K562 (cell line): Measurements from ENCODE around the gene KCNH2. TPM values are rescaled to one million over a fixed set of nuclear protein-coding genes. Genes with fewer than 3 reads are reported as not detected.
A peak's percentile ranks its signal among the peaks of the same experiment; 100 is the strongest.

Source experiments
- ADNP ChIP-seq: fragments of 200-800 bp; sonication (Bioruptor generic); IDR thresholded peaks from 2 replicates; pipeline ENCODE4 v1.6.1; 2016; ENCODE audit warnings: missing genetic modification characterization, missing compliant biosample characterization
- ARID2 ChIP-seq: fragments of 450-650 bp; IDR thresholded peaks from 2 replicates; pipeline ENCODE4 v1.6.1; 2017; ENCODE audit warnings: antibody characterized with exemption, mild to moderate bottlenecking
- ARNT ChIP-seq, 2 experiments: fragments of 450-650 bp; IDR thresholded peaks; 2 replicates each; pipeline ENCODE4 v1.6.1; 2016; ENCODE audit warnings: mild to moderate bottlenecking in 1 of 2
- CBFB ChIP-seq: sonication (generic); formaldehyde crosslinking; IDR thresholded peaks from 2 replicates; pipeline ENCODE4 v1.4.0; 2020; ENCODE audit warnings: mild to moderate bottlenecking, missing genetic modification reagents
- CHCHD3 ChIP-seq: fragments of 250-450 bp; sonication (Bioruptor Pico); IDR thresholded peaks from 2 replicates; pipeline ENCODE4 v2.1.2; 2022; ENCODE audit warnings: mild to moderate bottlenecking
- CREB1 ChIP-seq, 2 experiments: sonication (generic) in 1 of 2; formaldehyde crosslinking in 1 of 2; IDR thresholded peaks; 2 replicates each; pipeline versions ENCODE4 v1.6.1 to v1.8.0; 2012 to 2022; ENCODE audit warnings: inconsistent platforms in 1 of 2, mild to moderate bottlenecking in 1 of 2, missing genetic modification reagents in 1 of 2, moderate library complexity in 1 of 2
- ELF4 ChIP-seq: fragments of 450-650 bp; formaldehyde crosslinking; IDR thresholded peaks from 2 replicates; pipeline ENCODE4 v1.4.0; 2022; ENCODE audit warnings: missing genetic modification characterization
- FOSL1 ChIP-seq: fragments of 200-800 bp; sonication (Bioruptor generic); conservative IDR thresholded peaks from 2 replicates; pipeline ENCODE4 v1.6.1; 2016; ENCODE audit warnings: missing genetic modification characterization, missing compliant biosample characterization
- HNRNPUL1 ChIP-seq: fragments of 200-400 bp; formaldehyde crosslinking; IDR thresholded peaks from 2 replicates; pipeline ENCODE4 v1.6.1; 2017; ENCODE audit warnings: low read length
- JUND ChIP-seq, 2 experiments: IDR thresholded peaks; 2 replicates in 1 of 2; 3 replicates in 1 of 2; pipeline ENCODE4 v1.6.1; 2011; ENCODE audit warnings: borderline replicate concordance in 2 of 2, low read depth in 2 of 2, low read length in 2 of 2, improper control_type of control experiment in 1 of 2, missing biosample characterization in 1 of 2, missing genetic modification characterization in 1 of 2, missing genetic modification reagents in 1 of 2
- KDM4B ChIP-seq, 2 experiments: fragments of 450-650 bp in 1 of 2; sonication (generic) in 1 of 2; IDR thresholded peaks; 2 replicates each; pipeline ENCODE4 v1.6.1; 2016 to 2017; ENCODE audit warnings: borderline replicate concordance in 2 of 2, antibody characterized with exemption in 1 of 2, low read depth in 1 of 2, mild to moderate bottlenecking in 1 of 2
- POLR2AphosphoS2 ChIP-seq: IDR thresholded peaks from 2 replicates; pipeline ENCODE4 v1.6.1; 2012; ENCODE audit warnings: low read length, improper control_type of control experiment
- POLR2B ChIP-seq: fragments of 450-650 bp; IDR thresholded peaks from 2 replicates; pipeline ENCODE4 v1.6.1; 2018; ENCODE audit warnings: low read depth; ENCODE audit not compliant: partially characterized antibody
- POLR2G ChIP-seq: fragments of 200-400 bp; formaldehyde crosslinking; IDR thresholded peaks from 2 replicates; pipeline ENCODE4 v1.6.1; 2017; ENCODE audit warnings: low read depth, mild to moderate bottlenecking, antibody characterized with exemption, low read length, moderate library complexity
- POLR2H ChIP-seq: IDR thresholded peaks from 2 replicates; pipeline ENCODE4 v1.6.1; 2016; ENCODE audit warnings: missing genetic modification characterization, low read depth, mild to moderate bottlenecking, control low read depth, missing compliant biosample characterization, moderate library complexity
- RBFOX2 ChIP-seq: fragments of 200-400 bp; formaldehyde crosslinking; IDR thresholded peaks from 2 replicates; pipeline ENCODE4 v1.6.1; 2017; ENCODE audit warnings: low read depth, mild to moderate bottlenecking, low read length, moderate library complexity
- RBM22 ChIP-seq: fragments of 200-400 bp; formaldehyde crosslinking; IDR thresholded peaks from 2 replicates; pipeline ENCODE4 v1.6.1; 2018; ENCODE audit warnings: low read length, low read depth; ENCODE audit not compliant: poor library complexity, severe bottlenecking
- SREBF2 ChIP-seq: sonication (generic); formaldehyde crosslinking; IDR thresholded peaks from 2 replicates; pipeline ENCODE4 v1.4.0; 2020; ENCODE audit warnings: mild to moderate bottlenecking, missing genetic modification reagents
- TARDBP ChIP-seq: fragments of 450-650 bp; IDR thresholded peaks from 2 replicates; pipeline ENCODE4 v1.6.1; 2016
- TFAP4 ChIP-seq: sonication (generic); formaldehyde crosslinking; IDR thresholded peaks from 2 replicates; pipeline ENCODE4 v1.8.0; 2022; ENCODE audit warnings: missing genetic modification reagents, mild to moderate bottlenecking, moderate library complexity, borderline replicate concordance
- ZNF717 ChIP-seq: fragments of 250-450 bp; sonication (Bioruptor Pico); IDR thresholded peaks from 2 replicates; pipeline ENCODE4 v1.5.0; 2021
- polyA plus RNA-seq, 8 experiments: library from polyadenylated mRNA; depleted of rRNA in 4 of 8; stranded (reverse) in 5 of 8; unstranded in 3 of 8; fragments of >200 nt; fragmentation: Nextera tagmentation in 2 of 8; fragmentation: Illumina TruSeq in 1 of 8; extraction: Ambion mirVana in 2 of 8; extraction: Trizol in 1 of 8; gene quantifications; 2 replicates each; pipeline versions ENCODE4 v1.2.1 to v1.2.3, GENCODE V29; 2011 to 2014; ENCODE audit warnings: inconsistent platforms in 1 of 8, missing spikeins in 1 of 8
- total RNA-seq, 7 experiments: library from RNA; depleted of rRNA in 6 of 7; stranded (reverse); fragments of >200 nt in 6 of 7; fragmentation: Illumina TruSeq in 2 of 7; extraction: Trizol in 2 of 7; gene quantifications; 2 replicates each; pipeline versions ENCODE4 v1.2.1 to v1.2.3, GENCODE V29; 2011 to 2021; ENCODE audit warnings: low replicate concordance in 1 of 7
- TF ChIP-seq, protein P1 (sequence below): fragments of 250-450 bp; sonication (Bioruptor Pico); IDR thresholded peaks from 2 replicates; pipeline ENCODE4 v1.5.0; 2021
- TF ChIP-seq, protein P2 (sequence below): sonication (generic); formaldehyde crosslinking; IDR thresholded peaks from 2 replicates; pipeline ENCODE4 v1.8.0; 2022; ENCODE audit warnings: mild to moderate bottlenecking, missing genetic modification reagents

The KCNH2 gene
- total and polyA plus RNA-seq, 9 of the 15 experiments (the other 6 are each of a cell fraction or from before 2014, with no cell fraction given): 18.1 to 368 (median 218) TPM

GRCh38 chr7:150944066-150945042, 33.8 kb downstream of the KCNH2 start (continued):
- no peak for TF ChIP-seq CREB1 (IDR thresholded peaks at IDR 0.05)
- 0 out of 2 replicates have a peak, but pooled peaks have one; percentile 26 for TF ChIP-seq CREB1 (CRISPR knock-in tag; IDR thresholded peaks at IDR 0.05)
- peak; percentile 68 for TF ChIP-seq FOSL1
- TF ChIP-seq CBFB (CRISPR knock-in tag): peak; percentile 20; the same call in 1 of the 2 replicates
- no peak for TF ChIP-seq HNRNPUL1
- TF ChIP-seq, protein P1, sequence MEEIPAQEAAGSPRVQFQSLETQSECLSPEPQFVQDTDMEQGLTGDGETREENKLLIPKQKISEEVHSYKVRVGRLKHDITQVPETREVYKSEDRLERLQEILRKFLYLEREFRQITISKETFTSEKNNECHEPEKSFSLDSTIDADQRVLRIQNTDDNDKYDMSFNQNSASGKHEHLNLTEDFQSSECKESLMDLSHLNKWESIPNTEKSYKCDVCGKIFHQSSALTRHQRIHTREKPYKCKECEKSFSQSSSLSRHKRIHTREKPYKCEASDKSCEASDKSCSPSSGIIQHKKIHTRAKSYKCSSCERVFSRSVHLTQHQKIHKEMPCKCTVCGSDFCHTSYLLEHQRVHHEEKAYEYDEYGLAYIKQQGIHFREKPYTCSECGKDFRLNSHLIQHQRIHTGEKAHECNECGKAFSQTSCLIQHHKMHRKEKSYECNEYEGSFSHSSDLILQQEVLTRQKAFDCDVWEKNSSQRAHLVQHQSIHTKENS (CRISPR knock-in tag): peak; percentile 79; the same call in 1 of the 2 replicates
- TF ChIP-seq ARNT (IDR thresholded peaks at IDR 0.05): no peak
- no peak for TF ChIP-seq ADNP (tag)
- TF ChIP-seq POLR2G: peak; percentile 75
- TF ChIP-seq POLR2B: peak; percentile 76
- no peak for TF ChIP-seq POLR2H (tag)
- TF ChIP-seq, protein P2, sequence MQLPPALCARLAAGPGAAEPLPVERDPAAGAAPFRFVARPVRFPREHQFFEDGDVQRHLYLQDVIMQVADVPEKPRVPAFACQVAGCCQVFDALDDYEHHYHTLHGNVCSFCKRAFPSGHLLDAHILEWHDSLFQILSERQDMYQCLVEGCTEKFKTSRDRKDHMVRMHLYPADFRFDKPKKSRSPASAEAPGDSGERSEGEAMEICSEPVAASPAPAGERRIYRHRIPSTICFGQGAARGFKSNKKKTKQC (CRISPR knock-in tag): 0 out of 2 replicates have a peak, but pooled peaks have one; percentile 40
- peak; percentile 57 for TF ChIP-seq RBFOX2
- peak; percentile 18; the same call in 1 of the 2 replicates for TF ChIP-seq ARID2
- peak; percentile 71 for TF ChIP-seq RBM22
- 0 out of 2 replicates have a peak, but pooled peaks have one; percentile 81 for TF ChIP-seq SREBF2 (CRISPR knock-in tag)
- TF ChIP-seq POLR2AphosphoS2: peak; percentile 93
- TF ChIP-seq TFAP4: 0 out of 2 replicates have a peak, but pooled peaks have one; percentile 6
- TF ChIP-seq JUND (IDR thresholded peaks at IDR 0.05; ENCODE audit: borderline replicate concordance, low read depth, low read length): peak; percentile 70; the same call in 1 of the 2 replicates
- TF ChIP-seq JUND (tag; IDR thresholded peaks at IDR 0.05; ENCODE audit: borderline replicate concordance, low read depth, low read length): peak; percentile 75; the same call in 2 of the 3 replicates
- TF ChIP-seq ZNF717 (CRISPR knock-in tag): 0 out of 2 replicates have a peak, but pooled peaks have one; percentile 21
- peak; percentile 56; the same call in 1 of the 2 replicates for TF ChIP-seq ELF4
- TF ChIP-seq CHCHD3 (CRISPR knock-in tag): no peak
- no peak for TF ChIP-seq KDM4B (IDR thresholded peaks at IDR 0.05; ENCODE audit: borderline replicate concordance in 2 of 2, low read depth in 1 of 2)
- TF ChIP-seq TARDBP: peak; percentile 66; the same call in 1 of the 2 replicates
